GM19043 (cell line): Measurements from ENCODE around the gene ELMO3.

Experiments
- ATAC-seq: cut with Tn5 transposase; IDR thresholded peaks from one replicate; pipeline ENCODE4 v1.9.1; 2021; ENCODE audit warnings: low read depth; ENCODE audit not compliant: unreplicated experiment

Gene ELMO3

GRCh38 chr16:67238278-67238575 is 39.3 kb downstream of the ELMO3 start:
- no peak for ATAC-seq

- no peak for ATAC-seq
Observed at GRCh38 chr16:67238806-67239470, 40.0 kb downstream of the ELMO3 start.

GRCh38 chr16:67240506-67240905 is 41.6 kb downstream of the ELMO3 start:
- no peak for ATAC-seq

GRCh38 chr16:67241008-67241900 is 42.3 kb downstream of the ELMO3 start:
- no peak for ATAC-seq

GRCh38 chr16:67242138-67242730 is 43.3 kb downstream of the ELMO3 start:
- no peak for ATAC-seq

GRCh38 chr16:67243481-67243880 is 44.5 kb downstream of the ELMO3 start:
- ATAC-seq = no peak

GRCh38 chr16:67244387-67245185 is 45.7 kb downstream of the ELMO3 start:
- ATAC-seq = peak; percentile 53

GRCh38 chr16:67245186-67245585 is 46.3 kb downstream of the ELMO3 start:
- ATAC-seq = no peak

- no peak for ATAC-seq
Observed at GRCh38 chr16:67245674-67246080, 46.7 kb downstream of the ELMO3 start.

GRCh38 chr16:67246081-67246755 is 47.3 kb downstream of the ELMO3 start:
- peak; percentile 23 for ATAC-seq

GRCh38 chr16:67246756-67247191 is 47.8 kb downstream of the ELMO3 start:
- ATAC-seq = peak; percentile 4

GRCh38 chr16:67247192-67248072 is 48.5 kb downstream of the ELMO3 start, which contains the start of gene FHOD1:
Gene FHOD1 (minus strand): TSS chr16:67247481. CDS start chr16:67247410, 71 bp downstream.
- peak; percentile 44 for ATAC-seq

GRCh38 chr16:67248073-67248400 is 49.1 kb downstream of the ELMO3 start:
- no peak for ATAC-seq

- ATAC-seq = no peak
Observed at GRCh38 chr16:67248401-67249177, 49.7 kb downstream of the ELMO3 start, which contains the start of gene SLC9A5. Gene SLC9A5 (plus strand): TSS chr16:67248979. CDS start chr16:67249015, 36 bp downstream.

- no peak for ATAC-seq
Observed at GRCh38 chr16:67249178-67250044, 50.5 kb downstream of the ELMO3 start.

GRCh38 chr16:67250045-67250327 is 51.1 kb downstream of the ELMO3 start:
- ATAC-seq = no peak

- ATAC-seq = no peak
Observed at GRCh38 chr16:67252609-67253497, 53.9 kb downstream of the ELMO3 start.
